Loucy (cell line): ENCODE measurements around the gene TASOR.

Experiments
- EZH2phosphoT487 ChIP-seq: fragments of 200-600 bp; IDR thresholded peaks from 2 replicates; pipeline ENCODE4 v1.6.1; 2018; ENCODE audit warnings: antibody characterized with exemption, mild to moderate bottlenecking, moderate library complexity, borderline replicate concordance
- TF ChIP-seq, protein P1 (sequence below): fragments of 200-600 bp; sonication (generic); conservative IDR thresholded peaks from 2 replicates; pipeline ENCODE4 v1.5.1; 2014; ENCODE audit warnings: mild to moderate bottlenecking, antibody characterized with exemption, low read length

DNA sequence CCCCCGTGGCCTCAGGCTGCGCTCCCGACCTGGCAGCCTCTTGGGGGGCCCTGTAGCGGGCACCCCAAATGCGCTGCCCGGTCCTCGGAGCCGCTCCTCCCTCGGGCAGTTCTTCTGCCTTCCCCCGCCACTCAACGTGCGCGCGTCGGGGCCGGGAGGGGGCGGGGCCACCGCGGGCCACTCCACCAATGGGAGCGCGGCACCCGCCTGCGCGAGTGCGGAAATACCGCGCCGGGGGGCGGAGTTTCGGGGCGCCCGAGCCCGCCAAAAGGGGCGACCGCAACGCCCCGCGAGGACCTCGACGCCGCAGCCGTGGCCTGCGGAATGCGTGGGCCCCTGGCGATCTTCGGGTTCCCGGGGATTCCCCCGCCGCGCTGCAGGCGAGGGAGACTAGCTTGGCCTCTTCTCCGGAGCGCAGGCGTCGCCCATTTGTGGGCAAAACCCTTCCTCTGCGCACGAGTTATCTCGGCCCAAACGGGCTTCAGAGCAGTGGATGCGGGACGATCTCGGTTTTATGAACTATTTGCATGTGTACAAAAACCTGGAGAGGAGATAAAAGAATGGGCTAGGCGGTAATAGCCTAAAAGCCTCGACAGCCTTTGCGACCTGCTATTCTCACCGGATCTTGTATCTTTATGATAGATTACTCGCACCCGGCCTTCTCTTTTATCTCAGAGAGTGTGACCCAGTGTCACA lies at the start of gene TASOR:
- TF ChIP-seq, protein P1, sequence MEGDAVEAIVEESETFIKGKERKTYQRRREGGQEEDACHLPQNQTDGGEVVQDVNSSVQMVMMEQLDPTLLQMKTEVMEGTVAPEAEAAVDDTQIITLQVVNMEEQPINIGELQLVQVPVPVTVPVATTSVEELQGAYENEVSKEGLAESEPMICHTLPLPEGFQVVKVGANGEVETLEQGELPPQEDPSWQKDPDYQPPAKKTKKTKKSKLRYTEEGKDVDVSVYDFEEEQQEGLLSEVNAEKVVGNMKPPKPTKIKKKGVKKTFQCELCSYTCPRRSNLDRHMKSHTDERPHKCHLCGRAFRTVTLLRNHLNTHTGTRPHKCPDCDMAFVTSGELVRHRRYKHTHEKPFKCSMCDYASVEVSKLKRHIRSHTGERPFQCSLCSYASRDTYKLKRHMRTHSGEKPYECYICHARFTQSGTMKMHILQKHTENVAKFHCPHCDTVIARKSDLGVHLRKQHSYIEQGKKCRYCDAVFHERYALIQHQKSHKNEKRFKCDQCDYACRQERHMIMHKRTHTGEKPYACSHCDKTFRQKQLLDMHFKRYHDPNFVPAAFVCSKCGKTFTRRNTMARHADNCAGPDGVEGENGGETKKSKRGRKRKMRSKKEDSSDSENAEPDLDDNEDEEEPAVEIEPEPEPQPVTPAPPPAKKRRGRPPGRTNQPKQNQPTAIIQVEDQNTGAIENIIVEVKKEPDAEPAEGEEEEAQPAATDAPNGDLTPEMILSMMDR, result no peak
- TF ChIP-seq EZH2phosphoT487, result no peak
